NCI-H82 treated with DMSO at 0.1 percent for 48 hours (cell line): Measurements from ENCODE around the gene SLC16A3.

Source experiments
- DNase-seq: peaks from one replicate; lab custom pipeline; 2025; ENCODE audit not compliant: unreplicated experiment; lab: John Stamatoyannopoulos, UW

SLC16A3 gene

GRCh38 chr17:82221341-82221902, 7.4 kb upstream of the SLC16A3 start:
- no peak for DNase-seq

GRCh38 chr17:82222816-82223215, 6.0 kb upstream of the SLC16A3 start:
- no peak for DNase-seq

GRCh38 chr17:82223517-82223916, 5.3 kb upstream of the SLC16A3 start:
- DNase-seq = no peak

- DNase-seq = no peak
Observed at GRCh38 chr17:82224666-82225065, 4.2 kb upstream of the SLC16A3 start.

- no peak for DNase-seq
Observed at GRCh38 chr17:82225368-82226029, 3.3 kb upstream of the SLC16A3 start.

GRCh38 chr17:82226146-82226808, 2.6 kb upstream of the SLC16A3 start:
- DNase-seq = no peak

GRCh38 chr17:82226809-82227628, 1.8 kb upstream of the SLC16A3 start:
- DNase-seq = no peak

- DNase-seq = no peak
Observed at GRCh38 chr17:82227629-82228277, 1.1 kb upstream of the SLC16A3 start.

- DNase-seq = no peak
Observed at GRCh38 chr17:82228278-82228841, 482 bp upstream of the SLC16A3 start.

- DNase-seq = no peak
Observed at GRCh38 chr17:82229698-82230608, 1.1 kb downstream of the SLC16A3 start.

- DNase-seq = no peak
Observed at GRCh38 chr17:82230609-82231311, 1.9 kb downstream of the SLC16A3 start.

- DNase-seq = no peak
Observed at GRCh38 chr17:82231312-82231561, 2.4 kb downstream of the SLC16A3 start.

GRCh38 chr17:82231562-82232321, 2.9 kb downstream of the SLC16A3 start:
- no peak for DNase-seq

- no peak for DNase-seq
Observed at GRCh38 chr17:82232322-82232820, 3.5 kb downstream of the SLC16A3 start.

- DNase-seq = no peak
Observed at GRCh38 chr17:82232876-82233785, 4.3 kb downstream of the SLC16A3 start.

GRCh38 chr17:82234211-82235055, 5.6 kb downstream of the SLC16A3 start:
- no peak for DNase-seq
